ENCODE data around the gene BAIAP2. TPM values are rescaled to one million over a fixed set of nuclear protein-coding genes. Genes with fewer than 3 reads are reported as not detected.

BAIAP2 gene
- total and polyA plus RNA-seq, 9 donors = 12.0 to 80.6 (median 23.2) TPM

- intact Hi-C loops (cut with DNase I) = loop anchor here in 1 of 4 donors (5.0 kb wide), 1 partner anchor 71 kb away; no protein-coding TSS in a partner anchor
- no peaks in the 10 kb centered on the region for H3K4me1 ChIP-seq (ENCODE audit: insufficient read depth)
- peak in 1 of 5 donors; percentile 28 for DNase-seq
- TF ChIP-seq EP300 (IDR thresholded peaks at IDR 0.05) (no peak), CTCF (IDR thresholded peaks at IDR 0.05) (no peak), POLR2A (IDR thresholded peaks at IDR 0.05) (no peak)
- 47 to 64% (median 55%) methylated on average over 31 of the region's 31 CpGs for WGBS, 3 donors
- H3K36me3 ChIP-seq = no peaks in the 10 kb centered on the region
- no peak overlapping the region for H3K27ac ChIP-seq
- H3K27me3 ChIP-seq = no peaks in the 10 kb centered on the region
- no peak overlapping the region for H3K4me3 ChIP-seq
- H3K9me3 ChIP-seq = no peaks in the 10 kb centered on the region
These were observed 8.5 kb upstream of the BAIAP2 start for GRCh38 chr17:81026266-81027036.

GRCh38 chr17:81027038-81027437, 7.9 kb upstream of the BAIAP2 start:
- H3K27ac ChIP-seq = no peak overlapping the region

GRCh38 chr17:81027591-81028505, 7.1 kb upstream of the BAIAP2 start:
- no peak overlapping the region for H3K27ac ChIP-seq
- TF ChIP-seq CTCF (IDR thresholded peaks at IDR 0.05) = no peak
- no peak for TF ChIP-seq EP300 (IDR thresholded peaks at IDR 0.05)
- no peak for TF ChIP-seq POLR2A (IDR thresholded peaks at IDR 0.05)
- intact Hi-C loops (cut with DNase I) = loop anchor here in 1 of 4 donors (5.0 kb wide), 1 partner anchor 69 kb away; no protein-coding TSS in a partner anchor
- H3K36me3 ChIP-seq = no peaks in the 10 kb centered on the region
- H3K4me3 ChIP-seq = no peak overlapping the region
- peak in 1 of 5 donors; percentile 51 for DNase-seq
- no peaks in the 10 kb centered on the region for H3K27me3 ChIP-seq
- WGBS, 3 donors = 19 to 27% (median 26%) methylated on average over 31 to 37 of the region's 37 CpGs
- H3K9me3 ChIP-seq = no peaks in the 10 kb centered on the region
- no peaks in the 10 kb centered on the region for H3K4me1 ChIP-seq (ENCODE audit: insufficient read depth)

More at GRCh38 chr17:81027038-81027437, 7.9 kb upstream of the BAIAP2 start:
- Histone ChIP-seq H3K9me3 (no peaks in the 10 kb centered on the region), H3K4me3 (no peak overlapping the region), H3K27me3 (no peaks in the 10 kb centered on the region), H3K4me1 (ENCODE audit: insufficient read depth) (no peaks in the 10 kb centered on the region), H3K36me3 (no peaks in the 10 kb centered on the region)
- no peak for DNase-seq
- intact Hi-C loops (cut with DNase I) = loop anchor here in 1 of 4 donors (5.0 kb wide), 1 partner anchor 70 kb away; no protein-coding TSS in a partner anchor
- TF ChIP-seq EP300 (IDR thresholded peaks at IDR 0.05) = no peak
- TF ChIP-seq POLR2A (IDR thresholded peaks at IDR 0.05) = no peak
- no peak for TF ChIP-seq CTCF (IDR thresholded peaks at IDR 0.05)
- WGBS, 3 donors = 43 to 67% (median 56%) methylated on average over 15 of the region's 15 CpGs

GRCh38 chr17:81028506-81028858, 6.5 kb upstream of the BAIAP2 start:
- intact Hi-C loops (cut with DNase I) = loop anchor here in 1 of 4 donors (5.0 kb wide), 1 partner anchor 69 kb away; no protein-coding TSS in a partner anchor

More at GRCh38 chr17:81028506-81028858, 6.5 kb upstream of the BAIAP2 start:
- TF ChIP-seq EP300 (IDR thresholded peaks at IDR 0.05) (no peak), POLR2A (IDR thresholded peaks at IDR 0.05) (no peak), CTCF (IDR thresholded peaks at IDR 0.05) (no peak)
- no peak overlapping the region for H3K4me3 ChIP-seq
- no peaks in the 10 kb centered on the region for H3K9me3 ChIP-seq
- no peak for DNase-seq
- H3K36me3 ChIP-seq = no peaks in the 10 kb centered on the region
- WGBS, 3 donors = 11 to 25% (median 13%) methylated on average over 12 of the region's 12 CpGs
- H3K27ac ChIP-seq = no peak overlapping the region
- no peaks in the 10 kb centered on the region for H3K4me1 ChIP-seq (ENCODE audit: insufficient read depth)
- no peaks in the 10 kb centered on the region for H3K27me3 ChIP-seq
